Tibial nerve (tissue), 3 donors: ENCODE data around the gene SPINT2.

Experiments
- CTCF ChIP-seq, 5 experiments: fragments of 200-600 bp in 3 of 5; fragments of 450-650 bp in 2 of 5; sonication (generic) in 3 of 5; IDR thresholded peaks; one replicate each; pipeline ENCODE4 v1.5.1; 2016 to 2019; ENCODE audit warnings: antibody characterized with exemption in 5 of 5, mild to moderate bottlenecking in 3 of 5, moderate library complexity in 2 of 5
- POLR2A ChIP-seq, 2 donors: fragments of 450-650 bp; IDR thresholded peaks; one replicate each; pipeline ENCODE4 v1.6.1; 2017; ENCODE audit warnings: antibody characterized with exemption in 2 of 2, mild to moderate bottlenecking in 2 of 2, moderate library complexity in 2 of 2

GRCh38 chr19:38248421-38248820, 16.0 kb upstream of the SPINT2 start:
- TF ChIP-seq CTCF (IDR thresholded peaks at IDR 0.05): no peak
- TF ChIP-seq POLR2A (IDR thresholded peaks at IDR 0.05): no peak
